Memory B cell (primary cell): ENCODE data around the gene RNU1-1.

Source experiments
- ATAC-seq: fragments of 150-1000 bp; cut with Tn5 transposase; 2 replicates; pipeline ENCODE4 v1.10.0; 2021; ENCODE audit warnings: low read depth, mild to moderate bottlenecking, moderate library complexity
- DNase-seq, 2 donors: peaks; one replicate each; pipeline ENCODE4 v3.0.0; 2022; ENCODE audit warnings: low spot score in 2 of 2
- H3K27ac Mint-ChIP-seq: one replicate; pipeline ENCODE4 v1.8.0; 2022; ENCODE audit warnings: mild to moderate bottlenecking, moderate library complexity, mixed read lengths
- H3K27me3 Mint-ChIP-seq: one replicate; pipeline ENCODE4 v1.8.0; 2022; ENCODE audit warnings: mixed read lengths
- H3K36me3 Mint-ChIP-seq: one replicate; pipeline ENCODE4 v1.8.0; 2022; ENCODE audit warnings: mild to moderate bottlenecking, mixed read lengths
- H3K4me1 Mint-ChIP-seq: one replicate; pipeline ENCODE4 v1.8.0; 2022; ENCODE audit warnings: mixed read lengths
- H3K4me3 Mint-ChIP-seq: one replicate; pipeline ENCODE4 v1.8.0; 2022; ENCODE audit warnings: mild to moderate bottlenecking, moderate library complexity, mixed read lengths
- H3K9me3 Mint-ChIP-seq: one replicate; pipeline ENCODE4 v1.8.0; 2022; ENCODE audit warnings: mixed read lengths

Gene RNU1-1

DNA sequence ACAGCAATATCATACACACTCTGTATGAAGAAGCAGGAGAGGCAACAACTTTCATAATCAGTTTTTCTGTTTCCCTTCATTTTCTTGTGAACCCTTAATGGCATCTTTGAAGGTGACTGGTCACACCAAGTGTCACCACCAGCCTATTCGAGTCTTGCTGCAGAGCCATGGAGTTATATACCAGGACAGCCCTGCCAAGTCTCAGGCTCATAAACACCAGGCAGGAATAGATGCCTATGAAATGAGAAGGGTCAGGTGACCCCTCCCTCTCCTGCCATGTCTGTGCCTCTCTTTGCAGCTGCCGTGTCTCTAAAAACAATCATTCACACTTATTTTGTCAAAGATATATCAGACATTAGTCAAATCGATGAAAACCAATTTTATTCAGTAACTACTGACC is 45.5 kb downstream of the RNU1-1 start:
- no peak overlapping the region for H3K4me3 Mint-ChIP-seq

GRCh38 chr1:16464917-16465625 is 49.0 kb downstream of the RNU1-1 start:
- no peak for ATAC-seq
- peaks cover 12% of the 10 kb centered on the region for H3K36me3 Mint-ChIP-seq

More for the DNA sequence above, 45.5 kb downstream of the RNU1-1 start:
- Mint-ChIP-seq H3K36me3 (peaks cover 16% of the 10 kb centered on the region), H3K27me3 (no peaks in the 10 kb centered on the region), H3K27ac (no peak overlapping the region), H3K9me3 (no peaks in the 10 kb centered on the region), H3K4me1 (no peaks in the 10 kb centered on the region)
- ATAC-seq = no peak
- no peak for DNase-seq

More at GRCh38 chr1:16464917-16465625, 49.0 kb downstream of the RNU1-1 start:
- no peak for DNase-seq
- H3K4me3 Mint-ChIP-seq = no peak overlapping the region
- no peaks in the 10 kb centered on the region for H3K4me1 Mint-ChIP-seq
- H3K9me3 Mint-ChIP-seq = no peaks in the 10 kb centered on the region
- no peak overlapping the region for H3K27ac Mint-ChIP-seq
- H3K27me3 Mint-ChIP-seq = no peaks in the 10 kb centered on the region
